Right lobe of liver (tissue), 4 donors: ENCODE measurements around the gene VAMP8.

Experiments used
- POLR2A ChIP-seq: fragments of 450-650 bp; IDR thresholded peaks from one replicate; pipeline ENCODE4 v1.6.1; 2017; ENCODE audit warnings: antibody characterized with exemption, mild to moderate bottlenecking
- TF ChIP-seq, protein P1 (sequence below), 4 donors: fragments of 200-600 bp in 3 of 4; fragments of 450-650 bp in 1 of 4; IDR thresholded peaks; one replicate each; pipeline versions ENCODE4 v1.5.1 to v1.8.0; 2016 to 2022; ENCODE audit warnings: antibody characterized with exemption in 4 of 4, mild to moderate bottlenecking in 2 of 4
- donor health status: DM: no; HTN: no; CAD: no.
- donor health status: DM: no; HTN: no; CAD: no.
- donor health status: DM: no; HTN: yes; CAD: no.

DNA sequence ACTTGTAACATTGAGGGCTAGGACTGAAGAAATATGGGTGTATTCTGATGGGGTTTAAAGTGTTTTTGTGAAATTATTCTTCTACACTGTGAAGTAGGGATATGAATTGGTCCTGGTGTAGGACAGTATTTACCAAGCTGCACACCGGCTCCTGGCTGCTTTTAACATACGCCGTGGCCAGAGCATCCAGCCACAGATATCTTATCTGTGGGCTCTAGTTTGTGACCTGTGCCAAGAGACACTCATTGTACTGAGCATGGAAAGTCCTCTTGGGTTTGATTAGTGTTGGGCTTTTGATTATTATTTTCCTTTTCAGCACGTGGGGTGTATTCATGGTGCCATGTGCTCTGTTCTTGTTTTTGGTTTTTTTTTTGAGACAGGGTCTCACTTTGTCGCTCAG lies 46.6 kb downstream of the VAMP8 start:
- TF ChIP-seq, protein P1, sequence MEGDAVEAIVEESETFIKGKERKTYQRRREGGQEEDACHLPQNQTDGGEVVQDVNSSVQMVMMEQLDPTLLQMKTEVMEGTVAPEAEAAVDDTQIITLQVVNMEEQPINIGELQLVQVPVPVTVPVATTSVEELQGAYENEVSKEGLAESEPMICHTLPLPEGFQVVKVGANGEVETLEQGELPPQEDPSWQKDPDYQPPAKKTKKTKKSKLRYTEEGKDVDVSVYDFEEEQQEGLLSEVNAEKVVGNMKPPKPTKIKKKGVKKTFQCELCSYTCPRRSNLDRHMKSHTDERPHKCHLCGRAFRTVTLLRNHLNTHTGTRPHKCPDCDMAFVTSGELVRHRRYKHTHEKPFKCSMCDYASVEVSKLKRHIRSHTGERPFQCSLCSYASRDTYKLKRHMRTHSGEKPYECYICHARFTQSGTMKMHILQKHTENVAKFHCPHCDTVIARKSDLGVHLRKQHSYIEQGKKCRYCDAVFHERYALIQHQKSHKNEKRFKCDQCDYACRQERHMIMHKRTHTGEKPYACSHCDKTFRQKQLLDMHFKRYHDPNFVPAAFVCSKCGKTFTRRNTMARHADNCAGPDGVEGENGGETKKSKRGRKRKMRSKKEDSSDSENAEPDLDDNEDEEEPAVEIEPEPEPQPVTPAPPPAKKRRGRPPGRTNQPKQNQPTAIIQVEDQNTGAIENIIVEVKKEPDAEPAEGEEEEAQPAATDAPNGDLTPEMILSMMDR (IDR thresholded peaks at IDR 0.05), result no peak
- no peak for TF ChIP-seq POLR2A
